Heart left ventricle (tissue), 16 donors: ENCODE results near the gene AKAP6. TPM values are rescaled to one million over a fixed set of nuclear protein-coding genes. Genes with fewer than 3 reads are reported as not detected.

Experiments
- ATAC-seq, 4 donors: fragments of 200-7000 bp; cut with Tn5 transposase; one replicate each; pipeline ENCODE4 v1.9.1; 2020 to 2022; ENCODE audit warnings: moderate library complexity in 4 of 4, mild to moderate bottlenecking in 3 of 4, moderate number of reproducible peaks in 1 of 4
- DNase-seq, 5 donors: peaks; one replicate each; pipeline ENCODE4 v3.0.0-alpha.2; 2020
- H3K27ac ChIP-seq, 12 donors: fragments of 200-600 bp; sonication (generic) in 4 of 12; one replicate each; pipeline versions ENCODE4 v1.5.0 to v1.8.0; 2016 to 2022; ENCODE audit warnings: mild to moderate bottlenecking in 2 of 12
- H3K27me3 ChIP-seq, 9 donors: fragments of 200-600 bp; sonication (generic) in 2 of 9; one replicate each; pipeline versions ENCODE4 v1.5.1 to v1.8.0; 2016 to 2022; ENCODE audit warnings: mild to moderate bottlenecking in 3 of 9
- H3K36me3 ChIP-seq, 9 donors: fragments of 200-600 bp; sonication (generic) in 2 of 9; one replicate each; pipeline versions ENCODE4 v1.5.0 to v1.8.0; 2018 to 2022; ENCODE audit warnings: mild to moderate bottlenecking in 2 of 9
- H3K4me1 ChIP-seq, 12 donors: fragments of 200-600 bp; sonication (generic) in 4 of 12; one replicate each; pipeline versions ENCODE4 v1.5.0 to v1.8.0; 2016 to 2022; ENCODE audit warnings: mild to moderate bottlenecking in 3 of 12
- H3K4me3 ChIP-seq, 12 donors: fragments of 200-600 bp; sonication (generic) in 4 of 12; one replicate each; pipeline versions ENCODE4 v1.5.0 to v1.8.0; 2017 to 2022; ENCODE audit warnings: mild to moderate bottlenecking in 9 of 12, moderate library complexity in 4 of 12
- H3K9me3 ChIP-seq, 12 donors: fragments of 200-600 bp; sonication (generic) in 4 of 12; one replicate each; pipeline versions ENCODE4 v1.5.0 to v1.8.0; 2016 to 2022; ENCODE audit warnings: mild to moderate bottlenecking in 1 of 12
- CTCF ChIP-seq, 12 donors: fragments of 200-600 bp; sonication (generic) in 4 of 12; IDR thresholded peaks; one replicate each; pipeline versions ENCODE4 v1.5.0 to v1.8.0; 2018 to 2022; ENCODE audit warnings: antibody characterized with exemption in 12 of 12, mild to moderate bottlenecking in 5 of 12
- POLR2A ChIP-seq, 2 donors: fragments of 450-650 bp; IDR thresholded peaks; one replicate each; pipeline ENCODE4 v1.6.1; 2017; ENCODE audit warnings: antibody characterized with exemption in 2 of 2, mild to moderate bottlenecking in 2 of 2, moderate library complexity in 2 of 2
- WGBS, 4 donors: extraction: QIAGEN DNeasy Blood & Tissue Kit in 2 of 4; methylation state at CpG; one replicate each; pipeline versions ENCODE4 v1.1.5 to v1.1.7; 2013 to 2018; 5-methylcytosine and 5-hydroxymethylcytosine counted together
- intact Hi-C, 10 donors: fragments of 100-400 bp; cut with DNase I; formaldehyde crosslinking; loops; one replicate each; pipeline versions ENCODE4 v1.11.1 to v1.14.2; 2022
- polyA plus RNA-seq, 2 donors: library from polyadenylated mRNA; stranded (reverse); fragments of 200-250 nt; gene quantifications; one replicate each; pipeline ENCODE4 v1.2.3, GENCODE V29; 2013
- total RNA-seq, 9 donors: library from RNA; depleted of rRNA in 2 of 9; stranded (reverse); fragments of >200 nt in 2 of 9; fragmentation: NEBNext Ultra II Directional in 3 of 9; extraction: Animal tissue kit (Norgen Biotek cat#: 25700) in 3 of 9; gene quantifications; one replicate each; pipeline versions ENCODE4 v1.1.0 to v1.2.4, GENCODE V29; 2016 to 2023
- donor health status: ischemic (EF 13 %, LVEDD 7.1; RV severe dilation, severe dysfunction).
- donor health status: healthy with polysubstance abuse.
- donor health status: DM: no; HTN: yes; CAD: no.
- donor health status: DM: no; HTN: no; CAD: no.
- donor health status: ischemic (EF 25% LVEDD 6.9; RV normal size, moderate dysfunction).
- donor health status: ischemic (EF 25% LVEDD 5.7; RV mildly dilated, moderate dysfunction).
- donor health status: healthy.
- donor health status: DM: yes; HTN: yes; CAD: no.
- donor health status: ischemic (EF 35%, LVEDD 5.7; RV mildly dilated, moderate dysfunction).
- donor health status: nonischemic (EF 11% LVEDD 7.7; RV severe dilation, severe dysfunction).
- donor health status: DM: yes; HTN: yes; CAD: no.
- donor health status: PGD.
- donor health status: ischemic (EF 29% LVEDD 5.4; RV normal size, mild dysfunction).
- donor health status: nonischemic (EF 23%, LVEDD 6.1; RV moderate dilation, normal function).

The AKAP6 gene
- total and polyA plus RNA-seq, 11 donors, result 20.4 to 303 (median 206) TPM

- Histone ChIP-seq H3K9me3 (peaks cover 0 to 2% (median 0%) of the 10 kb centered on the region in 12 donors), H3K36me3 (no peaks in the 10 kb centered on the region), H3K27ac (peak overlapping the region in 11 of 12 donors; percentile 20 to 82 (median 63)), H3K4me1 (peaks cover 9 to 59% (median 44%) of the 10 kb centered on the region in 12 donors), H3K27me3 (no peaks in the 10 kb centered on the region), H3K4me3 (no peak overlapping the region)
- WGBS, 4 donors, result 47 to 54% (median 52%) methylated on average over 5 of the region's 5 CpGs
- ATAC-seq (peak in 3 of 4 donors; percentile 11 to 17 (median 14)), DNase-seq (no peak)
- intact Hi-C loops, result loop anchor here in 5 of 10 donors (5.0 to 10.0 kb wide), 6 partner anchors 113 to 1084 kb away; no protein-coding TSS in a partner anchor
- TF ChIP-seq POLR2A (IDR thresholded peaks at IDR 0.05) (no peak), CTCF (IDR thresholded peaks at IDR 0.05) (no peak)
These were observed 378.8 kb downstream of the AKAP6 start for GRCh38 chr14:32707742-32708500.

- WGBS, 4 donors, result 10 to 16% (median 11%) methylated on average over 4 of the region's 4 CpGs
- H3K36me3 ChIP-seq, result no peaks in the 10 kb centered on the region
- H3K4me3 ChIP-seq, result no peak overlapping the region
- no peak for TF ChIP-seq POLR2A (IDR thresholded peaks at IDR 0.05)
- no peak for TF ChIP-seq CTCF (IDR thresholded peaks at IDR 0.05)
- intact Hi-C loops, result loop anchor here in 5 of 10 donors (5.0 to 10.0 kb wide), 6 partner anchors 114 to 1083 kb away; no protein-coding TSS in a partner anchor
- H3K4me1 ChIP-seq, result peaks cover 5 to 48% (median 34%) of the 10 kb centered on the region in 12 donors
- DNase-seq (peak in 3 of 5 donors; percentile 32 to 50 (median 44)), ATAC-seq (peak; percentile 67 to 78 (median 72))
- H3K27me3 ChIP-seq, result no peaks in the 10 kb centered on the region
- peak overlapping the region; percentile 20 to 82 (median 61) for H3K27ac ChIP-seq
- peaks cover 0 to 2% (median 0%) of the 10 kb centered on the region in 12 donors for H3K9me3 ChIP-seq
These were observed 379.9 kb downstream of the AKAP6 start for GRCh38 chr14:32709027-32709426.

GRCh38 chr14:32710231-32710671 is 381.2 kb downstream of the AKAP6 start:
- intact Hi-C loops, result loop anchor here in 7 of 10 donors (5.0 to 10.0 kb wide), 5 partner anchors 112 to 1085 kb away; partner anchors contain the start of gene NPAS3 (in 1 of the 7)
- TF ChIP-seq CTCF (IDR thresholded peaks at IDR 0.05), result no peak
- no peak for TF ChIP-seq POLR2A (IDR thresholded peaks at IDR 0.05)
- H3K9me3 ChIP-seq, result peaks cover 0 to 2% (median 0%) of the 10 kb centered on the region in 12 donors
- H3K4me3 ChIP-seq, result peak overlapping the region in 4 of 12 donors; percentile 7 to 24 (median 18)
- H3K4me1 ChIP-seq, result peaks cover 5 to 45% (median 34%) of the 10 kb centered on the region in 12 donors
- peak in 2 of 4 donors; percentile 55 to 62 for ATAC-seq
- H3K27ac ChIP-seq, result peak overlapping the region in 5 of 12 donors; percentile 12 to 82 (median 66)
- H3K27me3 ChIP-seq, result no peaks in the 10 kb centered on the region
- WGBS, 4 donors, result 47 to 63% (median 54%) methylated on average over 6 to 7 of the region's 7 CpGs
- H3K36me3 ChIP-seq, result no peaks in the 10 kb centered on the region
- no peak for DNase-seq
